Fibroblast of skin of scalp (primary cell): Measurements from ENCODE around the gene HIRA.
"Not testable (repeated sequence)": the region's sequence is repeated elsewhere in the genome, so short reads cannot be mapped to it uniquely, and the experiment has no call there.

Experiments
- DNase-seq: peaks from one replicate; pipeline ENCODE4 v3.0.0-alpha.2; 2013

Gene HIRA

DNA sequence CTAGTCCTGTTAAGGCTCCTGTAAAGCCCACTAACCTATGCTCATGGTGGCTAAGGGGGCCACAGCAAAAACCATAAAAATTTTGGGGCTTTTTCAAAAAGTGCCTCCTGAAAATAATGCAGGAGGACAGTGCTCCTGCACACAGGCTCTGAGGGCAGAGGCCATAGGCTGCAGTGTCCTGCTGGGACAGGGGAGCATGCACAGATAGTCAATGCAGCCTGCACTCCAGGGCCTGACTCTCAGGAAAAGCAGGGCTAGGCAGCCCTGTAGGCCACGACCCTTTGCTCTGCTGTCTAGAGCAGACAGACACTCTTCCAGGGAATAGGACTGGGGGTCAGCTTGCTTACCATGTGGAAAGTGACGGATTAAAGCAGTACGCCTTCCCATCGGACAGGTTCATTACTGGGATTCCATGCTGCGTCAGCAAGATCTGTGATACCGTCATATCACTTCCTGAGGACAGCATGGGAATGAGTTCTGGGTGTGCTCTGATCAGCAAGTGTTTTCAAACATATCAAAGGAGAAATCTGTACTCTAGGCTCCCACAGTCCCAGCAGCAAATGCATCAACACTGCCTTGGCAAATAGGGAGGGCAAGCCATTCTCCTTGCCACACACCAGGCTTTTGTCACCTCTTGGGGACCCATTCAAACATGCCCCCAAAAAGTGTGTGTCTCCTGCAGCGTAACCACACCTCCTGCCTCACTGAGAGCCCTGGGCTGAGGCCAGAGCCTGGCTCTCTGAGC, 75.9 kb downstream of the HIRA start:
- DNase-seq, result no peak

- no peak for DNase-seq
Observed at GRCh38 chr22:19354201-19354600, 77.3 kb downstream of the HIRA start.

DNA sequence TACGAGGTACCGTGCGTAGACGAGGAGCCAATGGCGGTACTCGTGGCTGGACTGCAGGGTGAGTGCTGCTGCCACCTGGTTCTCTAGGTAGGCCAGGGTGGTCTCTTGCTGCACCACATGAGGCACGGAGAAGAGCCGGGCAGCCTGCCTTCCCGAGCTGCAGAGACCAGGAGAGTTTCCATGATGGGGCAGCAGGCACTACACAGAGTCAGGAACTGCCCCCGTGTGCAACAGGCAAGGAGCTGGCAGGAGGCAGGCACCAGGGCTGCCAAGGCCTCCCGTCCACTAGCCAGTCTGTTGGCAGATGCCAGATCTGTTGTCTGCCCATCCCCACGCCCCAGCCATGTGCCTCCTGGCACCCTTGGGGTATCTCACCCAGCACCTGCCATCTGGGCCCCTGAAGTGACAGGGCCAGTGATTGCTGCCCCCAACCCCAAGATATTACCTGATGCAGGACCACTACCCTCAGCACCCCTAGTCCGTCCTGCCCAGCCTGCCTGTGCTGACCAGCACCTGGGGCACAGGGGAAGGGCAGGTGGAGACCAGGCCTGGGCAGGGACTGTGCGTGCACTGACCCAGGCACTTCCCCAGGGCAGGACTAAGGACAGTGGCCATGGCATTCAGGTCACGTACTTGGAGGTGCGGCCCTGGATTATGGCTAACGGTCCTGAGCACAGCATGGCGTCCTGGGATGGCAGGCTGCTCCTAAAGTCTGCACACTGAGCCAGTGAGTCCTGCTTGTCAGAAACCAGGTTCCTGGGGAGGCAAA, 78.0 kb downstream of the HIRA start:
- no peak for DNase-seq

DNA sequence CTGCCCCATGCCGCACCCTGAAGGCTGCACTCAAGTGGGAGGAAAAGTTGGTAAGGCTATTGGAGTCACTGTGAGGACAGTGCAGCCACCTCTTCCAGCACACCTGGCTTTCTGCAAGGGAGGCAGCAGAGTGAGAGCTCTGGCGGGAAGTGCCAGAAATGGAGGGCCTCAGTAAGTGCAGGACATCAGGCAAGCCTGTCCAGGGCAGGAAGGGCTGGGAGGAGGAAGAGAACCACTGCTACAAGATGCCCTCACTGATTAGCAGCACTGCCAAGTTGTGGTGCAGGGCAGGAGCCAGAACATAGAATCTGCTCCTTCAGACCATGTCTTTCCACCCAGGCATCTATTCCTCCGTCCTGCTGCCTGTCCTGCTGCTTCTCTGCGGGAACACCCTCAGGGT, 78.8 kb downstream of the HIRA start:
- DNase-seq, result no peak

GRCh38 chr22:19352217-19352616, 79.3 kb downstream of the HIRA start:
- no peak for DNase-seq

DNA sequence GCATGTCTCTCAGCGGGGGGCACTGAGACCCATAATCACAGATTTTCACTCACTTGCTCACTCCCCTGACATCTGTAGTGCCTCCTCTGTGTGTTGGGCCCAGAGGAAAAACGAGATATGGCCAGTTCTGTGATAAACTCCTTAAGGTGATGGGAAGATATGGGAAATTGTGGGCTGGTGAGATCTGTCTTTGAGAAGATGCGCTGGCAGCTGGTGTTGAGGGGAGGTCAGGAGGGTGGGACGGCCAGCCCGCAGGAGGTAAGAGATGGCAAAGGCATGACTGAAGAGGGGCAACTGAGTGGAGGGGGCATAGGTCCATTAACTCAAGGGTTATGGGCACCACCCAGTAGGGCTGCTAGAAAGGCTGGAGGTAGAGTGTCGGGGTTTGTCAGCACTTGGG, 79.9 kb downstream of the HIRA start:
- no peak for DNase-seq

GRCh38 chr22:19350947-19351346, 80.6 kb downstream of the HIRA start:
- DNase-seq, result no peak

GRCh38 chr22:19350476-19350859, 81.1 kb downstream of the HIRA start:
- DNase-seq, result no peak

DNA sequence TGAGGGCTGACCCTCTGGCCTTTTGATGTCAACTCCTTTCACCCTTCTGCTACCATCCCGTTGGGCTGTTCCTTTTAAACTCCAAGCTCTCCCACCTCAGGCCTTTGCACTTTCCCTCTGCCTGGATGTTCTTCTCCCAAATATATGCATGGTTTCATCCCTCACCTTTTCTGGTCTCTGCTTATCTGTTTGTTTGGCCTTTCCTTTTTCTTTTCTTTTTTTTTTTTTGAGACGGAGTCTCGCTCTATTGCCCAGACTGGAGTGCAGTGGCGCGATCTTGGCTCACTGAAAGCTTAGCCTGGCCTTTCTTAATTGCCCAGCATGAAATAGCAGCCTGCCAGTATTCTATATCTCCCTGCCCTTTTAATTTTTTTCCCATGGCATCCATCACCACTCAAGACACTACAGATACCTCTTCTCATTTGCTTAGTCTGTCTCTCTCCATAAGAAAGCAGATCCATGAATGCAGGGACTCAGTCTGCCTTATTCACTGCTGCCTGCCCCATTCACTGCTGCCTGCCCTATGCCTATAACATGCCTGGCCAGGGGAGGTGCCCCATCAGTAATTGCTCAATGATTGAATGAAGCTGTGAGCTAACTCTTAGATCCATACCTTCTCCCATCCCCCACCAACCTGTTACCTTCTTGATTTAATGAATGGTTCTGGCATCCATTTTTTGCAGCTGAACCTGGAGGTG, 81.6 kb downstream of the HIRA start:
- no peak for DNase-seq

GRCh38 chr22:19346677-19347265, 84.8 kb downstream of the HIRA start:
- DNase-seq, result no peak

DNA sequence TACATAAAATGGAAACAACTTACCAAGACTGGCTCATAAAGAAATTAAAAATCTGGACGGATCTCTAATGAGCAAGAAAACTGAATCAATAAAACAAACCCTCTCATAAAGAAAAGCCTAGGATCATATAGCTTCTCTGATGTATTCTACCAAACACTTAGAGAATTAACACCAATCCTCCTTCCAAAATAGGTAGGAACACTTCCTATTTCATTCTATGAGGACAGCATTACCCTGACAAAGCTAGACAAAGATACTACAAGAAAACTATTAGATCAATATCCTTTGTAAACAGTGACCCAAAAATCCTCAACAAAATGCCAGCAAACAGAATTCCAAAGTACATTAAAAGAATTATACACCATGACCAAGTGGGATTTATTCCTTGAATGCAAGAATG, 87.1 kb downstream of the HIRA start:
- no peak for DNase-seq

DNA sequence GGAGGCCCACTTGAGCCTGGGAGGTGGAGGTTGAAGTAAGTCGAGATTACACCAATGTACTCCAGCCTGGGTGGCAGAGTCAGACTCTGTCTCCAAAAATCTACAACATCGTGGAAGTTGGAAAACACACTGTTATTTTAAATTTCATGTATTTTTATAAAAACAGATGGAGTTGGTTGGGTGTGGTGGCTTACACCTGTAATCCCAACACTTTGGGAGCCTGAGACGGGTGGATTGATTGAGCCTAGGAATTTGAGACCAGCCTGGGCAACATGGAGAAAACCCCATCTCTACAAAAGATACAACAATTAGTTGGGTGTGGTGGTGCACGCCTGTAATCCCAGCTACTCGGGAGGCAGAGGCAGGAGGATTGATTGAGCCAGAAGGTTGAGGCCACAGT, 88.1 kb downstream of the HIRA start:
- DNase-seq, result no peak

GRCh38 chr22:19341500-19341899, 90.0 kb downstream of the HIRA start:
- no peak for DNase-seq

DNA sequence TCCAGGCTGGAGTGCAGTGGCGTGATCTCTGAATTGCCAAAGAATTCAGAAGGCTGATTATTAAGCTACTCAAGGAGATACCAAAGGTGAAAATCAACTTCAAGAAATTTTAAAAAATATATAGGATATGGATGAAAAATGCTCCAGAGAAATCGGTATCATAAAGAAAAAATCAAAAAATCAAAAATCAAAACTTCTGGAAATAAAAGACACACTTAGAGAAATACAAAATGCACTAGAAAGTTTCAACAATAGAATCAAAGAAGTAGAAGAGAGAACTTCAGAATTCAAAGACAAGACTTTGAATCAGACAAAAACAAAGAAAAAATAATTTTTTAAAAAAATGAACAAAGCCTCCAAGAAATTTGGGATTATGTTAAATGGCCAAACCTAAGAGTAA, 94.4 kb downstream of the HIRA start:
- no peak for DNase-seq

DNA sequence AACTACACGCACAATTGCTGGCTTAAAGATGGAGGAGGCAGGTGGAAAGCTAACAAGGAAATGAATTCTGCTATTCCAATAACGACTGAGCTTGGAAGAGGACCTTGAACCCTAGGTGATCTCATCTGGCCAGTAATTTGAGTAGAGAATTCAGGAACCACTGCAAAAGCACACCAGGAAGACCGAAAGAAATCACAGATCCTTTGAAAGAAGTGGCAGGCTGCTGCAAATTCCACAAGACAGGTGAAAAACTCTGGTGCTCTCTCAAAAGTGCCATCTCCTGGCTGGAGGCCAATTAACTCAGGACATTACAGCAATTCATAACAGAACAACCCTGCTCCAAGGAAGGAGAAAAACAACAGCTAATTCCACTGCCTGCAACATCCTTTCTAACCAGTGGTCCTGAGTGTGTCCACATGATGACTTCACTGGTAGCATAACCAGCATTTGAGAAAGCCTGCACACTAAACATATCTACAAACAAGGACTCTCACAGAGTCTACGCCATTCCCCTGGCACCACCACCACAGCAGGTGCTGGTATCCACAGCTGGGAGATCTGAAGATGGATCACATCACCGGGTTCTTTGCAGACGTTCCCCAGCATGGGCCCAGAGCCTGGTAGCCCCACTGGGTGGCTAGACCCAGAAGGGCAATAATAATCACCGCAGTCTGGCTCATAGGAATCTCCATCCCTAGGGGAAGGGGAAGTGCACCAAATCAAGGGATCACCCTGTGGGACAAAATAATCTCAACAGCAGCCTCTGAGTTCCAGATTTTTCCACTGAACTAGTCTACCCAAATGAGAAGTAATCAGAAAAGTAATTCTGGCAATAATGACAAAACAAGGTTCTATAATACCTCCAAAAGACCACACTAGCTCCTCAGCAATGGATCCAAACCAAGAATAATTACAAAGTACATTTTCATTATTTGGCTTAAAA, 95.1 kb downstream of the HIRA start:
- DNase-seq, result no peak

DNA sequence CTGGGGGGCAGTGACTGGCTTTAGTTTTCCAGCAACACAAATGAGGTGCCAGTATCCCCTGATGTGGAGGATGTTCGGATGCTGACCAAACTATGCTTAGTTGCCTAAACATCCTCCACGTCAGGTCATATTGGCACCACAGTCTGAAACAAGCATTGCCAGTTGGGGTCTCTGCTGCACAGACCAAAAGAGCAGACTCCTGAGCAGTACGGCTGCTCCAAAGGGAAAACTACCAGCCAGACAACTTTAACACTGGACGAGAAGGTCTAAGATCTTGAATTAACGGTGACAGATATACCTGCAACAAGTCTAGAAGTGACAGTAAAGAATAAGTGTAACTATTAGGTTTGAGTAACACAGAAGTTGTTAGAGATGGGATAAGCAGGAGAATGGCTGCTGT, 99.6 kb downstream of the HIRA start:
- DNase-seq, result no peak

GRCh38 chr22:19331474-19331873, 100.1 kb downstream of the HIRA start:
- no peak for DNase-seq

GRCh38 chr22:19330865-19331418, 100.6 kb downstream of the HIRA start:
- DNase-seq, result no peak

DNA sequence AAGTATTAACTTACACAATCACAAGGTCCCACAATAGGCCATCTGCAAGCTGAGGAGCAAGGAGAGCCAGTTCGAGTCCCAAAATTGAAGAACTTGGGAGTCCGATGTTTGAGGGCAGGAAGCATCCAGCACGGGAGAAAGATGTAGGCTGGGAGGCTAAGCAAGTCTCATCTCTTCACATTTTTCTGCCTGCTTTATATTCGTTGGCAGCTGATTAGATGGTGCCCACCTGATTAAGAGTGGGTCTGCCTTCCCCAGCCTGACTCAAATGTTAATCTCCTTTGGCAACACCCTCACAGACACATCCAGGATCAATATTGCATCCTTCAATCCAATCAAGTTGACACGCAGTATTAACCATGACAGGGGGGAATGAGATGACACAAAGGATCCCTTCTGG, 101.3 kb downstream of the HIRA start:
- not testable (repeated sequence) for DNase-seq

DNA sequence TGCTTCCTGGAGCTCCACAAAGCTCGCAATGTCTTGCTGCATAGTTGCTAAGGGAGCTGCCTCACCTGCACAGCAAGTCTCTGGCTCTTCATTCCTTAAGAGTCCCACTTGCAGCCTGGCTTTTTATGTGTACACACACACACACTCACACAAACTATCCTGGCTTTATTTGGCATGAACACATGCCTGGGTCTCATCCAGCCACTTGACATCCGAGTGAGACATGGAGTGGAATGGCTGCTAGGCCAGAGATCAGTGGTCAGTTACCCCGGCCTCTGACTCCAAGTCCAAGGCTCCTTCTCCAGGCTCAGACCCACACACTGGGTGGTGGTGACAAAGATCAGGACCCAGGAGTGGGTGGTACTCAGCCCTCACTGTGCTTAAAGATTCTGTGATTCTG, 102.1 kb downstream of the HIRA start:
- no peak for DNase-seq

DNA sequence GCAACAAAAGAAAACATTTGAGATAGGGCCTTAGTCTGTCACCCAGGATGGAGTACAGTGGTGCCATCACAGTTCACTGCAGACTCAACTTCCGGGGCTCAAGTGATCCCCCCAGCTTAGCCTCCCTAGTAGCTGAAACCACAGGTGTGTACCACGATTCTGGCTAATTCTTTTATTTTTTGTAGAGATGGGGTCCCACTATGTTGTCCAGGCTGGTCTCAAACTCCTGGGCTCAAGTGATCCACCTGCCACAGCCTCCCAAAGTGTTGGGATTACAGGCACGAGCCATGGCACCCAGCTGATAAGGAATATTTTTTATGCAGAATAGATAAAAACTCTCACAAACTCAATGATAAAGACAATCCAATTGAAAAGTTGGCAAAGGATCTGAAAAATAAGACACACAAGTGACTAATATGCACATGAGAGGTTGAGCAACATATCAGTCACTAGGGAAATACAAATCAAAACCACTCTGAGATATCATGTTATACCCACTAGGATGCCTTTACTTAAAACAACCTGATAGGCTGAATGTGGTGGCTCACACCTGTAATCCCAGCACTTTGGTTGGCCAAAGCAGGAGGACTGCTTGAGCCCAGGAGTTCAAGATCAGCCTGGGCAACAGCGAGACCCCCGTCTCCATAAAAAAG, 106.1 kb downstream of the HIRA start:
- no peak for DNase-seq
